Adrenal gland (tissue), 5 donors: Measurements from ENCODE around the gene MDP1.
"Not testable (repeated sequence)": the region's sequence is repeated elsewhere in the genome, so short reads cannot be mapped to it uniquely, and the experiment has no call there.

Source experiments
- CTCF ChIP-seq, 6 experiments: fragments of 450-650 bp in 4 of 6; fragments of 200-600 bp in 2 of 6; sonication (generic) in 1 of 6; IDR thresholded peaks; 1 replicate in 5 of 6; 2 replicates in 1 of 6; pipeline versions ENCODE4 v1.5.1 to v1.8.0; 2016 to 2021; ENCODE audit warnings: antibody characterized with exemption in 6 of 6, mild to moderate bottlenecking in 2 of 6, moderate library complexity in 1 of 6
- POLR2A ChIP-seq, 2 donors: fragments of 450-650 bp; IDR thresholded peaks; one replicate each; pipeline ENCODE4 v1.6.1; 2017; ENCODE audit warnings: antibody characterized with exemption in 2 of 2, mild to moderate bottlenecking in 2 of 2, moderate library complexity in 1 of 2
- donor health status: DM: no; HTN: no; CAD: no.

- not testable (repeated sequence) for TF ChIP-seq CTCF, POLR2A (IDR thresholded peaks at IDR 0.05)
Measured at GRCh38 chr14:24245350-24245749, 29.5 kb upstream of the MDP1 start.
